BE2C (cell line): ENCODE data around the gene FAM43B.

Experiments used
- DNase-seq: peaks from one replicate; pipeline ENCODE4 v3.0.0-alpha.2; 2020
- H3K27me3 ChIP-seq: fragments of 250-450 bp; sonication (Bioruptor Pico); 2 replicates; pipeline ENCODE4 v1.5.1; 2020; ENCODE audit warnings: mild to moderate bottlenecking
- H3K36me3 ChIP-seq: fragments of 250-450 bp; sonication (Bioruptor Pico); 2 replicates; pipeline ENCODE4 v1.5.1; 2020; ENCODE audit warnings: mild to moderate bottlenecking
- H3K4me1 ChIP-seq: fragments of 250-450 bp; sonication (Bioruptor Pico); 2 replicates; pipeline ENCODE4 v1.5.1; 2020
- H3K4me3 ChIP-seq: 2 replicates; pipeline ENCODE4 v1.5.1; 2011; ENCODE audit warnings: low read depth, low read length
- H3K9me3 ChIP-seq: fragments of 250-450 bp; sonication (Bioruptor Pico); 2 replicates; pipeline ENCODE4 v1.5.1; 2020
- TF ChIP-seq, protein P1 (sequence below): IDR thresholded peaks from 2 replicates; pipeline ENCODE4 v1.5.1; 2012; ENCODE audit warnings: mild to moderate bottlenecking, low read depth, low read length

FAM43B gene

DNA sequence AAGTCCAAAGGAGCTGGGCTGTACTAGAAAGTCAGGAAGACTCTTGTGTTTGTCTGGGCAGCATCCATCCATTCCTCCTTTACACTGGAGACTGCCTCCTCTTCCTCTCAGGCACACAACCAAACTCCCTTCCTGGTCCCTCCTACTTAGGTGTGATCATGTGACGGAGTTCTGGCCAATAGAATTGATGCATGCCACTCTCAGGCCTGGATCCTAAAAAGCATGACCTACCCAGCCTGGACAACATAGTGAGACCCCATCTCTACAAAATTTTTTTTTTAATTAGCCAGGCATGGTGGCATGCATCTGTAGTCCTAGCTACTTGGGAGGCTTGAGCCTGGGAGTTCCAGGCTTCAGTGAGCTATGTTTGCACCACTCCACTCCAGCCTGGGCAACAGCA lies 8.6 kb downstream of the FAM43B start:
- Histone ChIP-seq H3K4me1 (no peaks in the 10 kb centered on the region), H3K4me3 (no peak overlapping the region), H3K9me3 (no peaks in the 10 kb centered on the region), H3K36me3 (no peaks in the 10 kb centered on the region), H3K27me3 (no peaks in the 10 kb centered on the region)
- DNase-seq = no peak
- TF ChIP-seq, protein P1, sequence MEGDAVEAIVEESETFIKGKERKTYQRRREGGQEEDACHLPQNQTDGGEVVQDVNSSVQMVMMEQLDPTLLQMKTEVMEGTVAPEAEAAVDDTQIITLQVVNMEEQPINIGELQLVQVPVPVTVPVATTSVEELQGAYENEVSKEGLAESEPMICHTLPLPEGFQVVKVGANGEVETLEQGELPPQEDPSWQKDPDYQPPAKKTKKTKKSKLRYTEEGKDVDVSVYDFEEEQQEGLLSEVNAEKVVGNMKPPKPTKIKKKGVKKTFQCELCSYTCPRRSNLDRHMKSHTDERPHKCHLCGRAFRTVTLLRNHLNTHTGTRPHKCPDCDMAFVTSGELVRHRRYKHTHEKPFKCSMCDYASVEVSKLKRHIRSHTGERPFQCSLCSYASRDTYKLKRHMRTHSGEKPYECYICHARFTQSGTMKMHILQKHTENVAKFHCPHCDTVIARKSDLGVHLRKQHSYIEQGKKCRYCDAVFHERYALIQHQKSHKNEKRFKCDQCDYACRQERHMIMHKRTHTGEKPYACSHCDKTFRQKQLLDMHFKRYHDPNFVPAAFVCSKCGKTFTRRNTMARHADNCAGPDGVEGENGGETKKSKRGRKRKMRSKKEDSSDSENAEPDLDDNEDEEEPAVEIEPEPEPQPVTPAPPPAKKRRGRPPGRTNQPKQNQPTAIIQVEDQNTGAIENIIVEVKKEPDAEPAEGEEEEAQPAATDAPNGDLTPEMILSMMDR = no peak

DNA sequence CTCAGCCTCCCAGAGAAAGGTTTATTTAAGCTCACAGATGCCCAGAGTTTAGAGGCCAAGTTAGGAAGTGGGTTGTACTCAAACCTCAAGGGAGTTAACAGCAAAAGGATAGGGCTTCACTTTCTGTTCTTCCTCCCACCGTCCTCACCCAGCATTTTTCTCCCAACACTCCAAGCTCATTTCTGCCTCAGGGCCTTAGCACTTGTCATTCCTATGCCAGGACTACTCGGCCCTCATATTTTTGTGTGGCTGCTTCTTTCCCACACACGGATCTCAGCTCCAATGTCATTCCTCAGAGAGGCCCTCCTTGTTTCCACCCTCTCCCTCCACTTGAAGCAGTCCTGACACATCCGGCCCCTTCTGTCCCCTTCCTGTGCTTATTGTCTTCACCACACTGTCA lies 12.9 kb downstream of the FAM43B start:
- DNase-seq = no peak
- TF ChIP-seq, protein P1 = no peak
- no peaks in the 10 kb centered on the region for H3K36me3 ChIP-seq
- no peaks in the 10 kb centered on the region for H3K27me3 ChIP-seq
- H3K4me1 ChIP-seq = no peaks in the 10 kb centered on the region
- no peaks in the 10 kb centered on the region for H3K9me3 ChIP-seq
- no peak overlapping the region for H3K4me3 ChIP-seq

DNA sequence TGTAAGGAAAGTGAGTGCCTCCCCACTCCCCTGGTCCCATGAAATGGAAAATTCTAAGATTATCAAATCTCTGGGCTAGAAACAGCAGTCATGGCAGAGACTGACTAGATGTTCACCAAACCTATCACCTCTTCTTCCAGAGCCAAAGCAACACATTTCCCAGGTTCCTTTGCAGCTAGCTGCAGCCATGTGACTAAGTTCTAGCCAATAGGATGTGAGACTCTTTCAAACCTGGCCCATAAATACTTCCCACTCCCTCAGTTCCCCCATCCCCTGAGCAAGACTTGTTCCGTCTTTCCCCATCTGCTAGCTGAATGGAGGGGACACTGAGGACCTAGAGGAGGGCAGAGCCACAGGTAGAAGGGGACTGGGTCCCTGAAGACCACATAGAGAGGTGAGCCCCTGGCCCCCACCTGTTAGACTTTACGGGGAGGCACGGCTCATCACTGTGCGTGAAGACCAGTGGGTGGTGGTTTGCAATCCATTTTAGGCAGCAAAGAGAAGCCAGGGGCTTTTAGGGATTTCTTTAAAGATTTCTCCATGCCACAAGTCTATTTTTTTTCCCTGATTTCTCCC lies 17.2 kb downstream of the FAM43B start:
- no peak for DNase-seq
- no peak overlapping the region for H3K4me3 ChIP-seq

DNA sequence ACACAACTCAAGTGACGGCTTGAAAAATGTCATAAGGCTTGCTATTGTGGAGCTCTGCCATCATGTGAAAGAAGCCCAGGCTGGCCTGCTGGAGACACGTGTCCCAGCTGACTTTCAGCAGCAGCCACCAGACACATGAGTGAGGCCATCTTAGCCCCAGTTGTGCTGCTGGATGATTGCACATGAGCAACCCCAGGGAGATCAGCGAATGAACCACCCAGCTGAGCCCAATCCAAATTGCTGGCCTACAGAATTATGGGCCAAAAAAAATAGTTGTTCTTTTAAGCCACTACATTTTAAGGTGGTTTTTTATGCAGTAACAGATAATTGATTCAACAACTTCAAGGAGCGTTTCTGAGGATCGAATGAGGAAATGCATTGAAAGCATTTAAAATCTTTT lies 19.1 kb downstream of the FAM43B start:
- H3K9me3 ChIP-seq = no peaks in the 10 kb centered on the region
- H3K27me3 ChIP-seq = no peaks in the 10 kb centered on the region

More for the DNA sequence above, 17.2 kb downstream of the FAM43B start:
- no peaks in the 10 kb centered on the region for H3K27me3 ChIP-seq
- no peaks in the 10 kb centered on the region for H3K36me3 ChIP-seq
- TF ChIP-seq, protein P1 = no peak
- H3K9me3 ChIP-seq = no peaks in the 10 kb centered on the region
- no peaks in the 10 kb centered on the region for H3K4me1 ChIP-seq

DNA sequence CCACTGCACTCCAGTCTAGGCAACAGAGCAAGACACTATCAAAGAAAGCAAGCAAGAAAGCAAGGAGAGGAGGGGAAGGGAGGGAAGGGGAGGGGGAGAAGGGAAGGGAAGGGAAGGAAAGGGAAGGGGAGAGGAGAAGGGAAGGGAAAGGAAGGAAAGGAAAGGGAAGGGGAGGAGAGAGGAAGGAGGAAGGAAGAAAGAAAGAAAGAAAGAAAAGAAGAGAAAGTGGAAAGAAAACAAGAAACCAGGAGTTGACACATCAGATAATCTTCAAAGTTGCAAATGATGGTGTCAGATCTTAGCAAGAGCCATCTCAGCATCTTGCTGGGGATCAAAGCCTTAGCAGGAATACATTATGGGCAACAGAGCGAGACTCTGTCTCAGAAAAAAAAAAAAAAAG lies 21.6 kb downstream of the FAM43B start:
- TF ChIP-seq, protein P1 = no peak
- H3K4me1 ChIP-seq = no peaks in the 10 kb centered on the region
- DNase-seq = no peak
- no peak overlapping the region for H3K4me3 ChIP-seq
- no peaks in the 10 kb centered on the region for H3K27me3 ChIP-seq
- H3K36me3 ChIP-seq = no peaks in the 10 kb centered on the region
- no peaks in the 10 kb centered on the region for H3K9me3 ChIP-seq

More for the DNA sequence above, 19.1 kb downstream of the FAM43B start:
- Histone ChIP-seq H3K4me1 (no peaks in the 10 kb centered on the region), H3K36me3 (no peaks in the 10 kb centered on the region), H3K4me3 (no peak overlapping the region)
- DNase-seq = no peak
- TF ChIP-seq, protein P1 = no peak

DNA sequence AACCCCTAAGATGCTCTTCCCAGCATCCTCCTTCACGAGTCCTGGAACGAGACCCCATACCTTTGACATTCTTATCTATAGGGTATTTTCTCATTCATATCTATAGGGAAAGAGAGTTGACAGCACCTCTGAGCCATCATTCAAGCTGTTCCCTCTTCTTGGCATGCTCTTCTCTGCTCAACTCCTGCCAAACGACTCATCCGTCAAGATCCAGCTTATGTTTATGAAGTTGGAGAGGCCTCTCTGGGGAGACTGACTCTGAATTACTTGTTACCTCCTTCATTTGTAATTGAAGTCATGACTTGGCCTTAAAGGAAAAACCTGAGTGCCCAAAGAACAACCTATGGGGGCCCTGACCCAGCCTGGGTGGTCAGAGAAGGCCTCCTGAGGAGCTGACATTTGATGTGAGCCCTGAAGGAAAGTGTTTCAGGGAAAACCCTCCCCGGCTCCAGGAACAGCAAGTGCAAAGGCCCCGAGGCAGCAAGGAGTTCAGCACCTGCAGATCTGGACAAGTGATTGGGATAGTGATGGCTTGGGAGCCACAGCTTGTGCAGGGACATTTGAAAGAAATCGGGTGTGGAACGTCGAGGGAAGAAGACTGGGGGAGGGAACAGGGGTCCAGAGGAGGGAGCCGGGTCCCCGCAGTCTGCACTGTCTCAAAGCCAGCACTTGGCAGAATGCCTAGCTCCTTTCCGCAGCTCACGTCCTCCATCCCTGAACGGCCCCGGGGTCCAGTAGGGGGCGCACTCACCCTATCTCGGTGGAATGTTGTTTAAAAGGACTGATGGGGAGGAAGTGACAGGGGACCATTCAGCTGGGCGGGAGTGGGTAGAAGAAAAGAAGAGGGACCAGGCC lies 22.5 kb downstream of the FAM43B start:
- Histone ChIP-seq H3K4me3 (no peak overlapping the region), H3K36me3 (no peaks in the 10 kb centered on the region), H3K4me1 (no peaks in the 10 kb centered on the region), H3K9me3 (no peaks in the 10 kb centered on the region), H3K27me3 (no peaks in the 10 kb centered on the region)
- DNase-seq = peak; percentile 82
- TF ChIP-seq, protein P1 = peak; percentile 63
